HepG2 (cell line): ENCODE data around the gene PGPEP1. TPM values are rescaled to one million over a fixed set of nuclear protein-coding genes. Genes with fewer than 3 reads are reported as not detected.
A peak's percentile ranks its signal among the peaks of the same experiment; 100 is the strongest.

Experiments used
- HES4 ChIP-seq: sonication (generic); formaldehyde crosslinking; IDR thresholded peaks from 2 replicates; pipeline ENCODE4 v1.9.0; 2021; ENCODE audit warnings: mild to moderate bottlenecking, missing genetic modification reagents, borderline replicate concordance
- NFE2L1 ChIP-seq: sonication (generic); formaldehyde crosslinking; IDR thresholded peaks from 2 replicates; pipeline ENCODE4 v1.4.0; 2020; ENCODE audit warnings: missing genetic modification reagents, mild to moderate bottlenecking, borderline replicate concordance
- ZHX2 ChIP-seq, 2 experiments: sonication (generic) in 1 of 2; formaldehyde crosslinking in 1 of 2; IDR thresholded peaks; 2 replicates each; pipeline versions ENCODE4 v1.6.1 to v1.9.0; 2014 to 2022; ENCODE audit warnings: antibody characterized with exemption in 1 of 2, borderline replicate concordance in 1 of 2, inconsistent platforms in 1 of 2, low read depth in 1 of 2, missing genetic modification reagents in 1 of 2
- ZKSCAN5 ChIP-seq: sonication (generic); formaldehyde crosslinking; IDR thresholded peaks from 2 replicates; pipeline ENCODE4 v1.5.1; 2020; ENCODE audit warnings: mild to moderate bottlenecking, missing genetic modification reagents
- ZNF318 ChIP-seq: sonication (generic); formaldehyde crosslinking; IDR thresholded peaks from 2 replicates; pipeline ENCODE4 v1.4.0; 2020; ENCODE audit warnings: mild to moderate bottlenecking, missing genetic modification reagents
- polyA plus RNA-seq, 8 experiments: library from polyadenylated mRNA; depleted of rRNA in 3 of 8; stranded (reverse) in 7 of 8; unstranded in 1 of 8; fragments of >200 nt; fragmentation: Illumina TruSeq in 4 of 8; extraction: Trizol in 4 of 8; gene quantifications; 2 replicates each; pipeline versions ENCODE4 v1.2.1 to v1.2.3, GENCODE V29; 2011 to 2016; ENCODE audit warnings: low read depth in 4 of 8, missing spikeins in 1 of 8, mixed read lengths in 1 of 8; ENCODE audit not compliant: insufficient read depth in 1 of 8
- total RNA-seq, 5 experiments: library from RNA; depleted of rRNA; stranded (reverse); fragments of >200 nt; fragmentation: Illumina TruSeq; extraction: Trizol; gene quantifications; 2 replicates each; pipeline ENCODE4 v1.2.3, GENCODE V29; 2016; ENCODE audit warnings: low read depth in 1 of 5
- TF ChIP-seq, protein P1 (sequence below): sonication (generic); formaldehyde crosslinking; IDR thresholded peaks from 2 replicates; pipeline ENCODE4 v1.8.1; 2023; ENCODE audit warnings: mild to moderate bottlenecking, missing genetic modification reagents

Gene PGPEP1
- total and polyA plus RNA-seq, 2 of the 13 experiments (the other 11 are each of a cell fraction or from before 2014, with no cell fraction given), result 53.1 to 56.6 TPM

DNA sequence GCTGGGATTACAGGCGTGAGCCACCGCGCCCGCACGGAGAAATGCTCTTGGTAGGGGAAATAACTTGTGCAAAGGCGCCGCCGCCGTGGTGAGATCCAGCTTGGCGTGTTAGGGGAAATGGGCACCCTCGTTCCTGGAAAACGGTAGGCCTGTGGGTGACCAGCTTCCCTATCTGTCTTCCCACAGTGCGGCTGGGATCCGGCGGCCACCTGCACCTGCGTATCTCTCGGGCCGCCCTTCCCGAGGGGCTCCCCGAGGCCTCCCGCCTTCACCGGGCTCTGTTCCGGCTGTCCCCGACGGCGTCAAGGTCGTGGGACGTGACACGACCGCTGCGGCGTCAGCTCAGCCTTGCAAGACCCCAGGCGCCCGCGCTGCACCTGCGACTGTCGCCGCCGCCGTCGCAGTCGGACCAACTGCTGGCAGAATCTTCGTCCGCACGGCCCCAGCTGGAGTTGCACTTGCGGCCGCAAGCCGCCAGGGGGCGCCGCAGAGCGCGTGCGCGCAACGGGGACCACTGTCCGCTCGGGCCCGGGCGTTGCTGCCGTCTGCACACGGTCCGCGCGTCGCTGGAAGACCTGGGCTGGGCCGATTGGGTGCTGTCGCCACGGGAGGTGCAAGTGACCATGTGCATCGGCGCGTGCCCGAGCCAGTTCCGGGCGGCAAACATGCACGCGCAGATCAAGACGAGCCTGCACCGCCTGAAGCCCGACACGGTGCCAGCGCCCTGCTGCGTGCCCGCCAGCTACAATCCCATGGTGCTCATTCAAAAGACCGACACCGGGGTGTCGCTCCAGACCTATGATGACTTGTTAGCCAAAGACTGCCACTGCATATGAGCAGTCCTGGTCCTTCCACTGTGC, 47.9 kb downstream of the PGPEP1 start (continued):
- TF ChIP-seq ZNF318 (CRISPR knock-in tag) (peak; percentile 76; the same call in 1 of the 2 replicates), ZKSCAN5 (CRISPR knock-in tag) (no peak), NFE2L1 (CRISPR knock-in tag) (0 out of 2 replicates have a peak, but pooled peaks have one; percentile 25), HES4 (no peak), ZHX2 (IDR thresholded peaks at IDR 0.05; ENCODE audit: low read depth) (no peak), ZHX2 (CRISPR knock-in tag; IDR thresholded peaks at IDR 0.05; ENCODE audit: borderline replicate concordance) (peak; percentile 89)
- TF ChIP-seq, protein P1, sequence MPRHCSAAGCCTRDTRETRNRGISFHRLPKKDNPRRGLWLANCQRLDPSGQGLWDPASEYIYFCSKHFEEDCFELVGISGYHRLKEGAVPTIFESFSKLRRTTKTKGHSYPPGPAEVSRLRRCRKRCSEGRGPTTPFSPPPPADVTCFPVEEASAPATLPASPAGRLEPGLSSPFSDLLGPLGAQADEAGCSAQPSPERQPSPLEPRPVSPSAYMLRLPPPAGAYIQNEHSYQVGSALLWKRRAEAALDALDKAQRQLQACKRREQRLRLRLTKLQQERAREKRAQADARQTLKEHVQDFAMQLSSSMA (CRISPR knock-in tag), result 0 out of 2 replicates have a peak, but pooled peaks have one; percentile 84
